Endothelial cell of umbilical vein (primary cell): Measurements from ENCODE around the gene PLEKHA6. TPM values are rescaled to one million over a fixed set of nuclear protein-coding genes. Genes with fewer than 3 reads are reported as not detected.

ENCODE experiments used
- BruUV-seq: library from RNA; stranded (reverse); fragments of 400-500 nt; replicated peaks from 2 replicates; lab custom pipeline; 2021; lab: Mats Ljungman, UMichigan
- CTCF ChIA-PET: fragments of 300-600, 350-600 bp; sonication (Branson Sonifier 250); formaldehyde crosslinking; loops from one replicate; lab custom pipeline; 2021; ENCODE audit warnings: antibody characterized with exemption, inconsistent platforms; lab: Charles Lee
- POLR2A ChIA-PET: fragments of 300-600, 350-600 bp; sonication (Branson Sonifier 250); formaldehyde crosslinking; loops from one replicate; lab custom pipeline; 2021; ENCODE audit warnings: antibody characterized with exemption, inconsistent platforms; lab: Charles Lee
- DNase-seq: peaks from one replicate; pipeline ENCODE4 v3.0.0-alpha.2; 2011; ENCODE audit warnings: low read depth, low spot score
- FAIRE-seq: peaks from 2 replicates; lab custom pipeline; 2011; peaks lifted over from hg19 to GRCh38; lab: Jason Lieb, UNC
- H2AFZ ChIP-seq: 2 replicates; pipeline ENCODE4 v1.6.0; 2012; ENCODE audit warnings: low read depth, low read length, control low read depth, inconsistent platforms
- H3K27ac ChIP-seq: 2 replicates; pipeline ENCODE4 v1.5.1; 2011; ENCODE audit warnings: low read depth, mild to moderate bottlenecking, control low read depth, low read length, moderate library complexity; ENCODE audit not compliant: insufficient read depth
- H3K27me3 ChIP-seq, 2 experiments: 2 replicates each; pipeline versions ENCODE4 v1.6.0 to v1.6.1; 2011; ENCODE audit warnings: low read length in 2 of 2, mixed read lengths in 1 of 2; ENCODE audit not compliant: control insufficient read depth in 2 of 2, insufficient read depth in 2 of 2
- H3K36me3 ChIP-seq, 2 experiments: 2 replicates in 1 of 2; 3 replicates in 1 of 2; pipeline ENCODE4 v1.5.1; 2011; ENCODE audit warnings: low read length in 2 of 2, mild to moderate bottlenecking in 1 of 2, moderate library complexity in 1 of 2; ENCODE audit not compliant: control insufficient read depth in 2 of 2, insufficient read depth in 2 of 2; ENCODE audit errors: extremely low read depth in 1 of 2
- H3K4me1 ChIP-seq: 3 replicates; pipeline ENCODE4 v1.5.1; 2011; ENCODE audit warnings: mild to moderate bottlenecking, low read length; ENCODE audit not compliant: control insufficient read depth, insufficient read depth; ENCODE audit errors: extremely low read depth
- H3K4me2 ChIP-seq: 2 replicates; pipeline ENCODE4 v1.6.1; 2011; ENCODE audit warnings: low read length, control low read depth, mixed read lengths; ENCODE audit not compliant: insufficient read depth
- H3K4me3 ChIP-seq, 3 experiments: fragments of 200-600 bp in 1 of 3; sonication (generic), shearing (Covaris generic) in 1 of 3; replicated peaks in 1 of 3; 2 replicates each; pipeline ENCODE4 v1.5.1; 2011 to 2016; ENCODE audit warnings: control low read depth in 3 of 3, low read length in 3 of 3, mild to moderate bottlenecking in 2 of 3, inconsistent platforms in 1 of 3, low read depth in 1 of 3, moderate library complexity in 1 of 3; ENCODE audit not compliant: insufficient read depth in 1 of 3
- H3K79me2 ChIP-seq: 2 replicates; pipeline ENCODE4 v1.6.0; 2012; ENCODE audit warnings: low read length, inconsistent platforms; ENCODE audit not compliant: control insufficient read depth, insufficient read depth
- H3K9ac ChIP-seq: replicated peaks from 2 replicates; pipeline ENCODE3; 2011; ENCODE audit warnings: low read length, control low read depth; ENCODE audit not compliant: insufficient read depth; ENCODE audit errors: extremely low read depth
- H3K9me1 ChIP-seq: replicated peaks from 3 replicates; pipeline ENCODE4 v1.6.0; 2011; ENCODE audit warnings: mild to moderate bottlenecking, low read length; ENCODE audit not compliant: control insufficient read depth, insufficient read depth; ENCODE audit errors: extremely low read depth
- H3K9me3 ChIP-seq: replicated peaks from 2 replicates; pipeline ENCODE4 v1.5.1; 2012; ENCODE audit warnings: low read length, inconsistent platforms; ENCODE audit not compliant: control insufficient read depth, insufficient read depth
- H4K20me1 ChIP-seq: replicated peaks from 2 replicates; pipeline ENCODE3; 2011; ENCODE audit warnings: mild to moderate bottlenecking, low read length; ENCODE audit not compliant: control insufficient read depth, insufficient read depth; ENCODE audit errors: extremely low read depth
- EZH2 ChIP-seq: IDR thresholded peaks from 2 replicates; pipeline ENCODE4 v1.6.1; 2012; ENCODE audit warnings: borderline replicate concordance, low read depth, mild to moderate bottlenecking, moderate library complexity, low read length, inconsistent platforms; ENCODE audit not compliant: severe bottlenecking
- FOS ChIP-seq: IDR thresholded peaks from 2 replicates; pipeline ENCODE4 v1.6.1; 2011; ENCODE audit warnings: mild to moderate bottlenecking, low read length, moderate library complexity, borderline replicate concordance; ENCODE audit not compliant: insufficient read depth
- GATA2 ChIP-seq: IDR thresholded peaks from 2 replicates; pipeline ENCODE4 v1.7.0; 2011; ENCODE audit warnings: low read depth, mild to moderate bottlenecking, moderate library complexity, mixed read lengths, low read length; ENCODE audit not compliant: insufficient read length, insufficient read depth
- JUN ChIP-seq: IDR thresholded peaks from 2 replicates; pipeline ENCODE4 v1.6.1; 2011; ENCODE audit warnings: borderline replicate concordance, low read depth; ENCODE audit not compliant: insufficient read length, insufficient read depth
- MYC ChIP-seq: IDR thresholded peaks from one replicate; pipeline ENCODE4 v1.6.1; 2011; ENCODE audit warnings: mild to moderate bottlenecking, low read depth, low read length
- POLR2A ChIP-seq: IDR thresholded peaks from 2 replicates; pipeline ENCODE4 v1.6.1; 2012; ENCODE audit warnings: low read depth, mild to moderate bottlenecking, control low read depth, low read length
- POLR2AphosphoS5 ChIP-seq: IDR thresholded peaks from 2 replicates; pipeline ENCODE4 v1.6.1; 2012; ENCODE audit warnings: low read depth, mild to moderate bottlenecking, control low read depth, low read length, moderate library complexity; ENCODE audit not compliant: insufficient read depth
- dilution Hi-C: fragments of 300-500 bp; cut with MboI; formaldehyde crosslinking; loops from one replicate; pipeline ENCODE4 v1.15.0; 2019; ENCODE audit warnings: low sequenced_read_pairs; ENCODE audit not compliant: extremely low pct_ligation_motif_present
- intact Hi-C: fragments of 100-400 bp; cut with micrococcal nuclease; formaldehyde crosslinking; loops from one replicate; pipeline ENCODE4 v1.10.0; 2022
- polyA plus RNA-seq, 4 experiments: library from polyadenylated mRNA; depleted of rRNA in 3 of 4; stranded (reverse) in 3 of 4; unstranded in 1 of 4; fragments of >200 nt; gene quantifications; 2 replicates each; pipeline versions ENCODE4 v1.2.1 to v1.2.3, GENCODE V29; 2011 to 2012; ENCODE audit warnings: missing spikeins in 1 of 4
- total RNA-seq: library from RNA; stranded (reverse); gene quantifications from 2 replicates; pipeline ENCODE4 v1.2.3, GENCODE V29; 2021
- TF ChIP-seq, protein P1 (sequence below), 2 donors: IDR thresholded peaks; 1 replicate in 1 of 2; 2 replicates in 1 of 2; pipeline ENCODE4 v1.5.1; 2011; ENCODE audit warnings: low read length in 2 of 2, mild to moderate bottlenecking in 2 of 2, moderate library complexity in 2 of 2, control low read depth in 1 of 2, inconsistent platforms in 1 of 2, low read depth in 1 of 2; ENCODE audit not compliant: insufficient read depth in 1 of 2; ENCODE audit errors: extremely low read depth in 1 of 2
- TF ChIP-seq, protein P2 (sequence below): IDR thresholded peaks from 2 replicates; pipeline ENCODE4 v1.6.1; 2011; ENCODE audit not compliant: insufficient read depth, insufficient read length

Gene PLEKHA6
- total and polyA plus RNA-seq, 2 donors (not counting 3 experiments of a cell fraction or from before 2014, with no cell fraction given), result 2.1 to 15.0 TPM

- no peaks in the 10 kb centered on the region for H3K36me3 ChIP-seq
- H3K9me1 ChIP-seq, result no peaks in the 10 kb centered on the region
- peaks cover 47% of the 10 kb centered on the region for H3K4me1 ChIP-seq
- no peak for TF ChIP-seq POLR2A
- TF ChIP-seq, protein P1, sequence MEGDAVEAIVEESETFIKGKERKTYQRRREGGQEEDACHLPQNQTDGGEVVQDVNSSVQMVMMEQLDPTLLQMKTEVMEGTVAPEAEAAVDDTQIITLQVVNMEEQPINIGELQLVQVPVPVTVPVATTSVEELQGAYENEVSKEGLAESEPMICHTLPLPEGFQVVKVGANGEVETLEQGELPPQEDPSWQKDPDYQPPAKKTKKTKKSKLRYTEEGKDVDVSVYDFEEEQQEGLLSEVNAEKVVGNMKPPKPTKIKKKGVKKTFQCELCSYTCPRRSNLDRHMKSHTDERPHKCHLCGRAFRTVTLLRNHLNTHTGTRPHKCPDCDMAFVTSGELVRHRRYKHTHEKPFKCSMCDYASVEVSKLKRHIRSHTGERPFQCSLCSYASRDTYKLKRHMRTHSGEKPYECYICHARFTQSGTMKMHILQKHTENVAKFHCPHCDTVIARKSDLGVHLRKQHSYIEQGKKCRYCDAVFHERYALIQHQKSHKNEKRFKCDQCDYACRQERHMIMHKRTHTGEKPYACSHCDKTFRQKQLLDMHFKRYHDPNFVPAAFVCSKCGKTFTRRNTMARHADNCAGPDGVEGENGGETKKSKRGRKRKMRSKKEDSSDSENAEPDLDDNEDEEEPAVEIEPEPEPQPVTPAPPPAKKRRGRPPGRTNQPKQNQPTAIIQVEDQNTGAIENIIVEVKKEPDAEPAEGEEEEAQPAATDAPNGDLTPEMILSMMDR (IDR thresholded peaks at IDR 0.05; ENCODE audit: extremely low read depth in 1 of 2, insufficient read depth in 1 of 2, low read depth in 1 of 2, low read length in 2 of 2), result peak in 1 of 2 donors; percentile 33
- no peak overlapping the region for H3K27ac ChIP-seq
- dilution Hi-C loops, result no loop called here
- no peaks in the 10 kb centered on the region for H3K79me2 ChIP-seq
- CTCF ChIA-PET, result interaction anchor here (0.7 to 9.5 kb wide), 13 partner anchors 14 to 227 kb away, joined by 3 to 318 read pairs (median 5); partner anchors contain the start of genes GOLT1A and REN
- no peaks in the 10 kb centered on the region for H3K27me3 ChIP-seq
- no peak overlapping the region for H3K9ac ChIP-seq
- DNase-seq (peak; percentile 49), FAIRE-seq (peak; percentile 87)
- H4K20me1 ChIP-seq, result no peaks in the 10 kb centered on the region
- intact Hi-C loops, result no loop called here
- H3K4me3 ChIP-seq, result no peak overlapping the region
- peak overlapping the region; percentile 43 for H2AFZ ChIP-seq
- POLR2A ChIA-PET, result interaction anchor here (0.6 kb wide), 1 partner anchor 45 kb away, joined by 3 read pairs; no protein-coding TSS in a partner anchor
- H3K9me3 ChIP-seq, result no peaks in the 10 kb centered on the region
- no TSS peak for BruUV-seq
- no peak overlapping the region for H3K4me2 ChIP-seq
Measured at GRCh38 chr1:204357551-204358490, 1.9 kb downstream of the PLEKHA6 start.

- dilution Hi-C loops, result no loop called here
- POLR2A ChIA-PET, result interaction anchor here (0.6 kb wide), 1 partner anchor 44 kb away, joined by 3 read pairs; no protein-coding TSS in a partner anchor
- H3K9ac ChIP-seq, result no peak overlapping the region
Measured at GRCh38 chr1:204356997-204357396, 2.7 kb downstream of the PLEKHA6 start.

More at GRCh38 chr1:204356997-204357396, 2.7 kb downstream of the PLEKHA6 start:
- Histone ChIP-seq H3K9me1 (no peaks in the 10 kb centered on the region), H2AFZ (no peak overlapping the region), H3K9me3 (no peaks in the 10 kb centered on the region), H3K27me3 (no peaks in the 10 kb centered on the region), H4K20me1 (no peaks in the 10 kb centered on the region), H3K4me3 (no peak overlapping the region), H3K79me2 (no peaks in the 10 kb centered on the region), H3K4me1 (peaks cover 45% of the 10 kb centered on the region), H3K36me3 (no peaks in the 10 kb centered on the region), H3K27ac (no peak overlapping the region), H3K4me2 (no peak overlapping the region)
- FAIRE-seq, result no peak
- no TSS peak for BruUV-seq
- TF ChIP-seq, protein P1 (IDR thresholded peaks at IDR 0.05; ENCODE audit: extremely low read depth in 1 of 2, insufficient read depth in 1 of 2, low read depth in 1 of 2, low read length in 2 of 2), result no peak
- no peak for TF ChIP-seq MYC
- TF ChIP-seq, protein P2, sequence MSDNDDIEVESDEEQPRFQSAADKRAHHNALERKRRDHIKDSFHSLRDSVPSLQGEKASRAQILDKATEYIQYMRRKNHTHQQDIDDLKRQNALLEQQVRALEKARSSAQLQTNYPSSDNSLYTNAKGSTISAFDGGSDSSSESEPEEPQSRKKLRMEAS, result no peak
- no peak for TF ChIP-seq POLR2A
- no peak for TF ChIP-seq POLR2AphosphoS5
- TF ChIP-seq FOS, result no peak
- no peak for TF ChIP-seq JUN
- no peak for TF ChIP-seq GATA2
- TF ChIP-seq EZH2, result no peak
- no peak for DNase-seq
- CTCF ChIA-PET, result interaction anchor here (0.7 to 9.5 kb wide), 12 partner anchors 14 to 227 kb away, joined by 3 to 318 read pairs (median 5); partner anchors contain the start of genes GOLT1A and REN
- intact Hi-C loops, result no loop called here
